PFSK-1 (cell line): Measurements from ENCODE around the gene RCE1.

ENCODE experiments used
- FOXP2 ChIP-seq: optimal IDR thresholded peaks from 2 replicates; pipeline ENCODE3; 2011; ENCODE audit warnings: borderline replicate concordance, control low read depth, inconsistent platforms; ENCODE audit not compliant: insufficient read depth; ENCODE audit errors: extremely low read length, extremely low read depth
- POLR2AphosphoS5 ChIP-seq: IDR thresholded peaks from 2 replicates; pipeline ENCODE4 v1.6.1; 2012; ENCODE audit warnings: low read depth, mild to moderate bottlenecking, control low read depth, low read length, moderate library complexity
- REST ChIP-seq, 2 experiments: IDR thresholded peaks; 2 replicates each; pipeline versions ENCODE4 v1.6.1 to v1.8.0; 2011 to 2012; ENCODE audit warnings: low read depth in 2 of 2, low read length in 2 of 2, control low read depth in 1 of 2, inconsistent platforms in 1 of 2, mild to moderate bottlenecking in 1 of 2, moderate library complexity in 1 of 2; ENCODE audit not compliant: insufficient read depth in 1 of 2
- SIN3A ChIP-seq: IDR thresholded peaks from 2 replicates; pipeline ENCODE4 v1.6.1; 2012; ENCODE audit warnings: mild to moderate bottlenecking, low read length, moderate library complexity, borderline replicate concordance; ENCODE audit not compliant: insufficient read depth
- TAF1 ChIP-seq: IDR thresholded peaks from 2 replicates; pipeline ENCODE4 v1.6.1; 2012; ENCODE audit warnings: low read length, control low read depth, borderline replicate concordance; ENCODE audit not compliant: insufficient read depth

RCE1 gene

GRCh38 chr11:66845876-66846212 is 2.6 kb downstream of the RCE1 start:
- no peak for TF ChIP-seq POLR2AphosphoS5
- no peak for TF ChIP-seq REST (IDR thresholded peaks at IDR 0.05; ENCODE audit: insufficient read depth in 1 of 2, low read depth in 2 of 2, low read length in 2 of 2)
- no peak for TF ChIP-seq SIN3A
- TF ChIP-seq TAF1, result no peak
- TF ChIP-seq FOXP2, result no peak

GRCh38 chr11:66846671-66847091 is 3.4 kb downstream of the RCE1 start:
- no peak for TF ChIP-seq TAF1
- TF ChIP-seq REST (IDR thresholded peaks at IDR 0.05; ENCODE audit: insufficient read depth in 1 of 2, low read depth in 2 of 2, low read length in 2 of 2), result no peak
- no peak for TF ChIP-seq FOXP2
- TF ChIP-seq SIN3A, result no peak
- no peak for TF ChIP-seq POLR2AphosphoS5

GRCh38 chr11:66847461-66848232 is 4.4 kb downstream of the RCE1 start:
- TF ChIP-seq REST (IDR thresholded peaks at IDR 0.05; ENCODE audit: insufficient read depth in 1 of 2, low read depth in 2 of 2, low read length in 2 of 2) (no peak), POLR2AphosphoS5 (no peak), FOXP2 (no peak), SIN3A (no peak), TAF1 (no peak)

- TF ChIP-seq TAF1 (no peak), FOXP2 (no peak), POLR2AphosphoS5 (no peak), SIN3A (no peak), REST (IDR thresholded peaks at IDR 0.05; ENCODE audit: insufficient read depth in 1 of 2, low read depth in 2 of 2, low read length in 2 of 2) (no peak)
Observed at GRCh38 chr11:66848671-66849500, 5.6 kb downstream of the RCE1 start.
